CD4-positive, alpha-beta T cell (primary cell): ENCODE results near the gene MYOD1. TPM values are rescaled to one million over a fixed set of nuclear protein-coding genes. Genes with fewer than 3 reads are reported as not detected.

Experiments used
- ATAC-seq: fragments of 200-7000 bp; cut with Tn5 transposase; one replicate; pipeline ENCODE4 v1.10.0; 2022; ENCODE audit warnings: mild to moderate bottlenecking; ENCODE audit not compliant: poor library complexity
- CTCF ChIA-PET: fragments of 350-600 bp; sonication (Branson Sonifier 250); formaldehyde crosslinking; loops from one replicate; lab custom pipeline; 2021; ENCODE audit warnings: antibody characterized with exemption, inconsistent platforms; lab: Charles Lee
- POLR2A ChIA-PET: fragments of 350-600 bp; sonication (Branson Sonifier 250); formaldehyde crosslinking; loops from one replicate; lab custom pipeline; 2021; ENCODE audit warnings: antibody characterized with exemption, inconsistent platforms; lab: Charles Lee
- DNase-seq, 14 experiments: peaks; one replicate each; pipeline ENCODE4 v3.0.0-alpha.2; 2013 to 2020; ENCODE audit warnings: mixed read lengths in 2 of 14
- H3K27ac ChIP-seq, 2 donors: one replicate each; pipeline versions ENCODE4 v1.5.1 to v1.7.0; 2013; ENCODE audit warnings: low read length in 2 of 2, low read depth in 1 of 2, mild to moderate bottlenecking in 1 of 2
- H3K27me3 ChIP-seq, 2 experiments: 1 replicate in 1 of 2; 2 replicates in 1 of 2; pipeline versions ENCODE4 v1.6.1 to v1.7.0; 2013; ENCODE audit warnings: low read length in 2 of 2, control low read depth in 1 of 2, mild to moderate bottlenecking in 1 of 2, moderate library complexity in 1 of 2; ENCODE audit not compliant: insufficient read depth in 2 of 2, control insufficient read depth in 1 of 2
- H3K36me3 ChIP-seq: one replicate; pipeline ENCODE4 v1.6.1; 2013; ENCODE audit warnings: low read length, control low read depth; ENCODE audit not compliant: insufficient read depth
- H3K4me1 ChIP-seq: one replicate; pipeline ENCODE4 v1.6.1; 2013; ENCODE audit warnings: low read length, control low read depth; ENCODE audit not compliant: insufficient read depth
- H3K4me3 ChIP-seq: one replicate; pipeline ENCODE4 v1.5.1; 2013; ENCODE audit warnings: mild to moderate bottlenecking, low read length, moderate library complexity
- H3K9me3 ChIP-seq, 2 experiments: 1 replicate in 1 of 2; 2 replicates in 1 of 2; pipeline versions ENCODE4 v1.6.1 to v1.7.0; 2013; ENCODE audit warnings: low read length in 2 of 2, mild to moderate bottlenecking in 2 of 2, control low read depth in 1 of 2, moderate library complexity in 1 of 2; ENCODE audit not compliant: control insufficient read depth in 1 of 2, insufficient read depth in 1 of 2
- H3K27ac Mint-ChIP-seq: one replicate; pipeline ENCODE4 v1.8.0; 2020; ENCODE audit warnings: mixed read lengths
- H3K27me3 Mint-ChIP-seq: one replicate; pipeline ENCODE4 v1.8.0; 2021; ENCODE audit warnings: mixed read lengths
- H3K36me3 Mint-ChIP-seq: one replicate; pipeline ENCODE4 v1.8.0; 2021; ENCODE audit warnings: low read depth, mixed read lengths
- H3K4me1 Mint-ChIP-seq: one replicate; pipeline ENCODE4 v1.8.0; 2021; ENCODE audit warnings: low read depth, mixed read lengths
- H3K4me3 Mint-ChIP-seq: one replicate; pipeline ENCODE4 v1.8.0; 2020; ENCODE audit warnings: mild to moderate bottlenecking, mixed read lengths
- H3K9me3 Mint-ChIP-seq: one replicate; pipeline ENCODE4 v1.8.0; 2020; ENCODE audit warnings: mixed read lengths
- intact Hi-C, 2 experiments: fragments of 100-400 bp; cut with DNase I in 1 of 2; cut with micrococcal nuclease in 1 of 2; formaldehyde crosslinking; loops; one replicate each; pipeline versions ENCODE4 v1.15.1 to v1.9.0; 2023 to 2025; cut with DNase I, micrococcal nuclease
- total RNA-seq, 174 experiments: library from RNA in 2 of 174; stranded (reverse) in 2 of 174; gene quantifications; one replicate each; pipeline ENCODE4 v1.2.3 and lab custom pipeline; 2021 to 2026
- TF ChIP-seq, protein P1 (sequence below): fragments of 200-600 bp; IDR thresholded peaks from one replicate; pipeline ENCODE4 v1.8.0; 2022; ENCODE audit warnings: antibody characterized with exemption, mild to moderate bottlenecking

MYOD1 gene
- total RNA-seq, 2 experiments from 2014 or later = not detected

DNA sequence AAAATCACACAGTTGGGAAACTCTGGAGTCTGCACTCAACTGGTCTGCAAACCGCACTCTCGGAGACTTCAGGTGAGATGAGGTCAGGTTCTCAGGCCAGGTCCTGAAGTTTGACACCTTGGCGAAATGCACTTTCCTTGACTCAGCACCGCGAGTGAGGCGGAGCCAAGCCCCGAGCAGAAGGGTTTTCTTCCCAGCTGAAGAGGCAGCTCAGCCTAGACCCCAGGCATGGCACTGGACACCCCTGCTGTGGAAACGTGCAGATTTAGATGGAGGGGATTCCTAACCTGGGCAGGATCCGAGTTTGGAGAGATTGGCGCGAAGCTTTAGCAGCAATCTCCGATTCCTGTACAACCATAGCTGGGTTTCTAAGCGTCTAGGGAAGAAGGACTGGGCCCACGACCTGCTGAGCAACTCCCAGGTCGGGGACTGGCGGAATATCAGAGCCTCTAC lies 835 bp upstream of the MYOD1 start:
- Mint-ChIP-seq H3K9me3 (no peaks in the 10 kb centered on the region), H3K4me3 (no peak overlapping the region), H3K27me3 (peaks cover 33% of the 10 kb centered on the region), H3K27ac (no peak overlapping the region), H3K36me3 (no peaks in the 10 kb centered on the region), H3K4me1 (no peaks in the 10 kb centered on the region)
- Histone ChIP-seq H3K36me3 (no peaks in the 10 kb centered on the region), H3K4me1 (no peaks in the 10 kb centered on the region), H3K9me3 (peaks cover 0 to 24% of the 10 kb centered on the region in 2 experiments), H3K27me3 (peaks cover 44 to 66% of the 10 kb centered on the region in 2 experiments), H3K27ac (no peak overlapping the region), H3K4me3 (no peak overlapping the region)
- DNase-seq (no peak), ATAC-seq (no peak)
- POLR2A ChIA-PET = no interaction called here
- CTCF ChIA-PET = interaction anchor here (1.6 kb wide), 1 partner anchor 13 kb away, joined by 4 read pairs; no protein-coding TSS in a partner anchor
- TF ChIP-seq, protein P1, sequence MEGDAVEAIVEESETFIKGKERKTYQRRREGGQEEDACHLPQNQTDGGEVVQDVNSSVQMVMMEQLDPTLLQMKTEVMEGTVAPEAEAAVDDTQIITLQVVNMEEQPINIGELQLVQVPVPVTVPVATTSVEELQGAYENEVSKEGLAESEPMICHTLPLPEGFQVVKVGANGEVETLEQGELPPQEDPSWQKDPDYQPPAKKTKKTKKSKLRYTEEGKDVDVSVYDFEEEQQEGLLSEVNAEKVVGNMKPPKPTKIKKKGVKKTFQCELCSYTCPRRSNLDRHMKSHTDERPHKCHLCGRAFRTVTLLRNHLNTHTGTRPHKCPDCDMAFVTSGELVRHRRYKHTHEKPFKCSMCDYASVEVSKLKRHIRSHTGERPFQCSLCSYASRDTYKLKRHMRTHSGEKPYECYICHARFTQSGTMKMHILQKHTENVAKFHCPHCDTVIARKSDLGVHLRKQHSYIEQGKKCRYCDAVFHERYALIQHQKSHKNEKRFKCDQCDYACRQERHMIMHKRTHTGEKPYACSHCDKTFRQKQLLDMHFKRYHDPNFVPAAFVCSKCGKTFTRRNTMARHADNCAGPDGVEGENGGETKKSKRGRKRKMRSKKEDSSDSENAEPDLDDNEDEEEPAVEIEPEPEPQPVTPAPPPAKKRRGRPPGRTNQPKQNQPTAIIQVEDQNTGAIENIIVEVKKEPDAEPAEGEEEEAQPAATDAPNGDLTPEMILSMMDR = no peak
- intact Hi-C loops = no loop called here

DNA sequence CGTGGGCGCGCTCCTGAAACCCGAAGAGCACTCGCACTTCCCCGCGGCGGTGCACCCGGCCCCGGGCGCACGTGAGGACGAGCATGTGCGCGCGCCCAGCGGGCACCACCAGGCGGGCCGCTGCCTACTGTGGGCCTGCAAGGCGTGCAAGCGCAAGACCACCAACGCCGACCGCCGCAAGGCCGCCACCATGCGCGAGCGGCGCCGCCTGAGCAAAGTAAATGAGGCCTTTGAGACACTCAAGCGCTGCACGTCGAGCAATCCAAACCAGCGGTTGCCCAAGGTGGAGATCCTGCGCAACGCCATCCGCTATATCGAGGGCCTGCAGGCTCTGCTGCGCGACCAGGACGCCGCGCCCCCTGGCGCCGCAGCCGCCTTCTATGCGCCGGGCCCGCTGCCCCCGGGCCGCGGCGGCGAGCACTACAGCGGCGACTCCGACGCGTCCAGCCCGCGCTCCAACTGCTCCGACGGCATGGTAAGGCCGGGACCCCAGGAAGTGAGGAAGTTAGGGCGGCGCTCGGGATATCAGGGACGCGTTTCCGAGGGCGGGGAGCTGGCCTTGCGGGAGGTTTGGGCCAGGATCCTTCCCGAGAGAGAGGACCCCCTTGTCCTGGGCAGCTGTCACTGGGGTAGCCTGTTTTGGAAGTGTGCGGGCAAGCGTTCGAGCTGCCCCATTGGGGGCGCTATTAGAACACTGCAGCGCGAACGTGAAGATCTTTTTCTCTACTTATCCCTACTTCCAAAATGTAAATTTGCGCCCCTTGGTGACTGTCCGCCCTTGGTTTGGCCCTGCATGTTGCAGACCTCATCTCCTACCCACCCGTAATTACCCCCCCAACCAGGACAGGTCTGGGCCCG lies 796 bp downstream of the MYOD1 start:
- intact Hi-C loops = no loop called here
- H3K4me1 ChIP-seq = no peaks in the 10 kb centered on the region
- TF ChIP-seq, protein P1 = no peak
- ATAC-seq (no peak), DNase-seq (no peak)
- H3K27me3 ChIP-seq = peaks cover 40 to 76% of the 10 kb centered on the region in 2 experiments
- ChIA-PET POLR2A (no interaction called here), CTCF (interaction anchor here (1.2 to 1.6 kb wide), 2 partner anchors 11 to 89 kb away, joined by 3 to 4 read pairs; no protein-coding TSS in a partner anchor)
- Mint-ChIP-seq H3K36me3 (no peaks in the 10 kb centered on the region), H3K4me3 (no peak overlapping the region), H3K4me1 (no peaks in the 10 kb centered on the region), H3K9me3 (no peaks in the 10 kb centered on the region), H3K27ac (no peak overlapping the region), H3K27me3 (peaks cover 42% of the 10 kb centered on the region)
- H3K27ac ChIP-seq = no peak overlapping the region
- H3K9me3 ChIP-seq = peaks cover 0 to 20% of the 10 kb centered on the region in 2 experiments
- no peaks in the 10 kb centered on the region for H3K36me3 ChIP-seq
- H3K4me3 ChIP-seq = no peak overlapping the region

DNA sequence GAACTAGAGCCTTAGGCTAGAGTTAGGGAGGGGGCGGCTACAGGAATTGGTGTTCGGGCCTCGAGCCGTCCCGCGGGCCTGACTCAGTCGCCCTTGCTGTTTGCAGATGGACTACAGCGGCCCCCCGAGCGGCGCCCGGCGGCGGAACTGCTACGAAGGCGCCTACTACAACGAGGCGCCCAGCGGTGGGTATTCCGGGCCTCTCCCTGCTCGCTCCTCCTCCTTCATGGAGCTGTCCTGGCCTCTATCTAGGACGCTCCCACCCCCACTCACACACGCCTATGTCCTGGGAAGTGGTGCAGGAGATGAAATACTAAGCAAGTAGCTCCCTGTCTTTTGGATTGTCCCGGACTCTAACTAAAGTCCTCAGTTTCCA lies 1.4 kb downstream of the MYOD1 start:
- H3K27ac ChIP-seq = no peak overlapping the region
- H3K36me3 ChIP-seq = no peaks in the 10 kb centered on the region
- no peak overlapping the region for H3K27ac Mint-ChIP-seq
- no peak overlapping the region for H3K4me3 ChIP-seq
- H3K4me3 Mint-ChIP-seq = no peak overlapping the region
- peaks cover 47% of the 10 kb centered on the region for H3K27me3 Mint-ChIP-seq
- intact Hi-C loops = no loop called here
- POLR2A ChIA-PET = no interaction called here
- no peak for ATAC-seq
- H3K9me3 Mint-ChIP-seq = no peaks in the 10 kb centered on the region
- no peaks in the 10 kb centered on the region for H3K36me3 Mint-ChIP-seq
- TF ChIP-seq, protein P1 = no peak
- CTCF ChIA-PET = interaction anchor here (1.2 kb wide), 1 partner anchor 90 kb away, joined by 3 read pairs; no protein-coding TSS in a partner anchor
- no peak for DNase-seq
- H3K4me1 Mint-ChIP-seq = no peaks in the 10 kb centered on the region
- peaks cover 0 to 20% of the 10 kb centered on the region in 2 experiments for H3K9me3 ChIP-seq
- H3K4me1 ChIP-seq = no peaks in the 10 kb centered on the region
- peaks cover 43 to 81% of the 10 kb centered on the region in 2 experiments for H3K27me3 ChIP-seq
